ENCODE measurements around the gene EXTL2.

The EXTL2 gene

GRCh38 chr1:100883963-100884362, 10.7 kb downstream of the EXTL2 start:
- Histone ChIP-seq H3K27me3 (no peaks in the 10 kb centered on the region), H3K4me1 (ENCODE audit: control insufficient read depth in 1 of 2, insufficient read depth in 1 of 2, low read depth in 1 of 2, low read length in 1 of 2) (no peaks in the 10 kb centered on the region), H3K36me3 (no peaks in the 10 kb centered on the region), H3K9me3 (no peaks in the 10 kb centered on the region), H3K4me3 (ENCODE audit: low read depth in 1 of 2, low read length in 1 of 2) (no peak overlapping the region), H3K27ac (no peak overlapping the region)
- TF ChIP-seq, protein P1, sequence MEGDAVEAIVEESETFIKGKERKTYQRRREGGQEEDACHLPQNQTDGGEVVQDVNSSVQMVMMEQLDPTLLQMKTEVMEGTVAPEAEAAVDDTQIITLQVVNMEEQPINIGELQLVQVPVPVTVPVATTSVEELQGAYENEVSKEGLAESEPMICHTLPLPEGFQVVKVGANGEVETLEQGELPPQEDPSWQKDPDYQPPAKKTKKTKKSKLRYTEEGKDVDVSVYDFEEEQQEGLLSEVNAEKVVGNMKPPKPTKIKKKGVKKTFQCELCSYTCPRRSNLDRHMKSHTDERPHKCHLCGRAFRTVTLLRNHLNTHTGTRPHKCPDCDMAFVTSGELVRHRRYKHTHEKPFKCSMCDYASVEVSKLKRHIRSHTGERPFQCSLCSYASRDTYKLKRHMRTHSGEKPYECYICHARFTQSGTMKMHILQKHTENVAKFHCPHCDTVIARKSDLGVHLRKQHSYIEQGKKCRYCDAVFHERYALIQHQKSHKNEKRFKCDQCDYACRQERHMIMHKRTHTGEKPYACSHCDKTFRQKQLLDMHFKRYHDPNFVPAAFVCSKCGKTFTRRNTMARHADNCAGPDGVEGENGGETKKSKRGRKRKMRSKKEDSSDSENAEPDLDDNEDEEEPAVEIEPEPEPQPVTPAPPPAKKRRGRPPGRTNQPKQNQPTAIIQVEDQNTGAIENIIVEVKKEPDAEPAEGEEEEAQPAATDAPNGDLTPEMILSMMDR (IDR thresholded peaks at IDR 0.05) = no peak

DNA sequence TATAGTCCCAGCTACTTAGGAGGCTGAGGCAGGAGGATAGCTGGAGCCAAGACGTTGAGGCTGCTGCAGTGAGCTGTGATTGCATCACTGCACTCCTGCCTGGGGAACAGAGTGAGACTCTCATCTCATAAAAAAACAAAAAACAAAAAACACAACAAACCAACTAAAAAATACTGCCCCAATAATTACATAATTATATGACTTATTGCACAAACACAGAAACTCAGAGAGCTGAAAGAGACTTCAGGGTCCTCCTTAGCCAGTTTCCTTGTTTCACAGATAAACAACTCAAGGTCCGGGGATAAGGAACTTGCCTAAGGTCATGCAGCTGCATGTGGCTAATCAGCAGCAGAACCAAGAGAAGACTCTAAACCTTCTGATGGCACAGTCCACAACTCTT, 11.9 kb downstream of the EXTL2 start:
- H3K27ac ChIP-seq = no peak overlapping the region
- no peaks in the 10 kb centered on the region for H3K9me3 ChIP-seq
- no peak overlapping the region for H3K4me3 ChIP-seq (ENCODE audit: low read depth in 1 of 2, low read length in 1 of 2)
- TF ChIP-seq, protein P1 (IDR thresholded peaks at IDR 0.05) = no peak
- H3K27me3 ChIP-seq = no peaks in the 10 kb centered on the region
- H3K4me1 ChIP-seq (ENCODE audit: control insufficient read depth in 1 of 2, insufficient read depth in 1 of 2, low read depth in 1 of 2, low read length in 1 of 2) = no peaks in the 10 kb centered on the region
- no peaks in the 10 kb centered on the region for H3K36me3 ChIP-seq

DNA sequence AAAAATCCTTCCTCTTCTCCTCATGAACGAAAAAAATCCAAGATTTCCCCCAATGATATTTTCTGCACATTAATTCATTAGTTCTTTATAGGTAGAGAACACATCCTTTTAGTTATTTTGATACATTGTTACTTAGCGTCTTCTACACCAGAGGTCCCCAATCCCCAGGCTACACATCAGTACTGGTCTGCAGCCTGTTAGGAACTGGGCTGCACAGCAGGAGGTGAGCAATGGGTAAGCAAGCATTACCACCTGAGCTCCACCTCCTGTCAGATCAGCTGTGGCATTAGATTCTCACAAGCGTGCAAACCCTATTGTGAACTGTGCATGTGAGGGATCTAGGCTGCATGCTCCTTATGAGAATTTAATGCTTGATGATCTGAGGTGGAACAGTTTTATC, 13.0 kb downstream of the EXTL2 start:
- TF ChIP-seq, protein P1 (IDR thresholded peaks at IDR 0.05) = no peak
- Histone ChIP-seq H3K27me3 (no peaks in the 10 kb centered on the region), H3K9me3 (no peaks in the 10 kb centered on the region), H3K4me1 (ENCODE audit: control insufficient read depth in 1 of 2, insufficient read depth in 1 of 2, low read depth in 1 of 2, low read length in 1 of 2) (no peaks in the 10 kb centered on the region), H3K27ac (no peak overlapping the region), H3K4me3 (ENCODE audit: low read depth in 1 of 2, low read length in 1 of 2) (no peak overlapping the region), H3K36me3 (no peaks in the 10 kb centered on the region)

GRCh38 chr1:100879422-100879821, 15.2 kb downstream of the EXTL2 start:
- Histone ChIP-seq H3K27me3 (no peaks in the 10 kb centered on the region), H3K36me3 (no peaks in the 10 kb centered on the region), H3K4me3 (ENCODE audit: low read depth in 1 of 2, low read length in 1 of 2) (no peak overlapping the region), H3K27ac (no peak overlapping the region), H3K4me1 (ENCODE audit: control insufficient read depth in 1 of 2, insufficient read depth in 1 of 2, low read depth in 1 of 2, low read length in 1 of 2) (no peaks in the 10 kb centered on the region), H3K9me3 (no peaks in the 10 kb centered on the region)
- TF ChIP-seq, protein P1 (IDR thresholded peaks at IDR 0.05) = no peak

DNA sequence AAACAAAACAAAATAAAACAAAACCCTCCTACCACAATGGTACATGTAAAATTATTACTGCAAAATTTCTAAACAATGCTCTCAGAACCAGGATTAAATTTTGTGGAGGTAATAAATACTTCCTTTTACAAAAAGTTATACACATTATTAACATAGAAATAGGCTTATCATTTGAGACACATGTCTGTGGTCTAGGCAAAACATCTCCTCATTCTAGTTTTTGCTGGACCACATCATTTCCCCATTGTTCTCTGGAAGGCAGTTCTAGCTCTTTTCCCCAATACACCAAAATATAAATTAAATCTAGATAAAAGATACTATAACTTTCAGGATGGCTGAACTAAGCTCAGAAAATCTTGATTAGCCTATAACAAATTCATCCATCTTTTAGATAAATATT, 18.4 kb downstream of the EXTL2 start:
- Histone ChIP-seq H3K27me3 (no peaks in the 10 kb centered on the region), H3K9me3 (no peaks in the 10 kb centered on the region), H3K4me3 (ENCODE audit: low read depth in 1 of 2, low read length in 1 of 2) (no peak overlapping the region), H3K36me3 (no peaks in the 10 kb centered on the region), H3K4me1 (ENCODE audit: control insufficient read depth in 1 of 2, insufficient read depth in 1 of 2, low read depth in 1 of 2, low read length in 1 of 2) (no peaks in the 10 kb centered on the region), H3K27ac (no peak overlapping the region)
- TF ChIP-seq, protein P1 (IDR thresholded peaks at IDR 0.05) = no peak

DNA sequence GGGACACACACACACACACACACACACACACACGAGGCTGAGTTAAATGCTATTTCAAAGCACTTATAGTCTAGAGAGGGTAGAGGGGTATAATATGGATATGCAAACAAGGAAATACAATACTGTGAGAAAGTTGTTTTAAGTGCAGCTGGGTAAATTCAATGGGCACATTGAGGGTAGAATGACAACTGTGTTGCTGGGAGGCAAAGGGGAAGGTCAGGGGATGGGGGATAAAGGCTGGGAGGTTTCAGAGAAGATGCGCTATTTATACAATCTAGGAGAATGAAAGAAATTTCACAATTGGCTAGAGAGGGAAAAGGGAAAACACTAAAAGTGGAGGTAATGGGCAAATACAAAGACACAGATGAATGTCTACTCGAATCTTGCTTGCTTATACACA, 19.4 kb downstream of the EXTL2 start:
- H3K36me3 ChIP-seq = no peaks in the 10 kb centered on the region
- no peak overlapping the region for H3K27ac ChIP-seq
- no peak overlapping the region for H3K4me3 ChIP-seq (ENCODE audit: low read depth in 1 of 2, low read length in 1 of 2)
- no peaks in the 10 kb centered on the region for H3K9me3 ChIP-seq
- no peaks in the 10 kb centered on the region for H3K27me3 ChIP-seq
- no peaks in the 10 kb centered on the region for H3K4me1 ChIP-seq (ENCODE audit: control insufficient read depth in 1 of 2, insufficient read depth in 1 of 2, low read depth in 1 of 2, low read length in 1 of 2)
- TF ChIP-seq, protein P1 (IDR thresholded peaks at IDR 0.05) = no peak

All from neutrophil (primary cell).